ENCODE data around the gene OR2W3.

GRCh38 chr1:247933989-247934388 is 38.6 kb downstream of the OR2W3 start:
- TF ChIP-seq, protein P1, sequence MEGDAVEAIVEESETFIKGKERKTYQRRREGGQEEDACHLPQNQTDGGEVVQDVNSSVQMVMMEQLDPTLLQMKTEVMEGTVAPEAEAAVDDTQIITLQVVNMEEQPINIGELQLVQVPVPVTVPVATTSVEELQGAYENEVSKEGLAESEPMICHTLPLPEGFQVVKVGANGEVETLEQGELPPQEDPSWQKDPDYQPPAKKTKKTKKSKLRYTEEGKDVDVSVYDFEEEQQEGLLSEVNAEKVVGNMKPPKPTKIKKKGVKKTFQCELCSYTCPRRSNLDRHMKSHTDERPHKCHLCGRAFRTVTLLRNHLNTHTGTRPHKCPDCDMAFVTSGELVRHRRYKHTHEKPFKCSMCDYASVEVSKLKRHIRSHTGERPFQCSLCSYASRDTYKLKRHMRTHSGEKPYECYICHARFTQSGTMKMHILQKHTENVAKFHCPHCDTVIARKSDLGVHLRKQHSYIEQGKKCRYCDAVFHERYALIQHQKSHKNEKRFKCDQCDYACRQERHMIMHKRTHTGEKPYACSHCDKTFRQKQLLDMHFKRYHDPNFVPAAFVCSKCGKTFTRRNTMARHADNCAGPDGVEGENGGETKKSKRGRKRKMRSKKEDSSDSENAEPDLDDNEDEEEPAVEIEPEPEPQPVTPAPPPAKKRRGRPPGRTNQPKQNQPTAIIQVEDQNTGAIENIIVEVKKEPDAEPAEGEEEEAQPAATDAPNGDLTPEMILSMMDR (IDR thresholded peaks at IDR 0.05) = no peak
- no peak for TF ChIP-seq ZFX (IDR thresholded peaks at IDR 0.05; ENCODE audit: borderline replicate concordance)

Data from 22Rv1 (cell line).